GM19463 (cell line): Measurements from ENCODE around the gene SIX6.

Experiments used
- ATAC-seq: cut with Tn5 transposase; IDR thresholded peaks from one replicate; pipeline ENCODE4 v1.9.1; 2021; ENCODE audit warnings: mild to moderate bottlenecking, moderate library complexity; ENCODE audit not compliant: unreplicated experiment

The SIX6 gene

GRCh38 chr14:60512973-60513571, 4.1 kb downstream of the SIX6 start:
- no peak for ATAC-seq

- ATAC-seq = no peak
Measured at GRCh38 chr14:60514378-60514740, 5.4 kb downstream of the SIX6 start.

- peak; percentile 71 for ATAC-seq
Measured at GRCh38 chr14:60514741-60515491, 6.0 kb downstream of the SIX6 start.

- ATAC-seq = no peak
Measured at GRCh38 chr14:60515511-60516289, 6.8 kb downstream of the SIX6 start.

GRCh38 chr14:60532442-60532841, 23.5 kb downstream of the SIX6 start:
- ATAC-seq = no peak

- no peak for ATAC-seq
Measured at GRCh38 chr14:60537663-60538062, 28.7 kb downstream of the SIX6 start.

- ATAC-seq = no peak
Measured at GRCh38 chr14:60544659-60545058, 35.7 kb downstream of the SIX6 start.

- no peak for ATAC-seq
Measured at GRCh38 chr14:60553808-60554207, 44.9 kb downstream of the SIX6 start.

GRCh38 chr14:60561845-60562746, 53.1 kb downstream of the SIX6 start:
- ATAC-seq = peak; percentile 80
